Stimulated activated memory B cell treated with anti-CD40 and anti-IgM and Interleukin-4, amounts not matched to agents 10 μg/mL and 1 μg/mL and 100 μg/mL, for 72 hours (primary cell): ENCODE measurements around the gene ZGPAT.

Experiments used
- ATAC-seq: fragments of 150-1000 bp; cut with Tn5 transposase; 2 replicates; pipeline ENCODE4 v1.10.0; 2021
- H3K27ac Mint-ChIP-seq: one replicate; pipeline ENCODE4 v1.8.0; 2022; ENCODE audit warnings: mild to moderate bottlenecking, mixed read lengths
- H3K27me3 Mint-ChIP-seq: one replicate; pipeline ENCODE4 v1.8.0; 2022; ENCODE audit warnings: mixed read lengths
- H3K36me3 Mint-ChIP-seq: one replicate; pipeline ENCODE4 v1.8.0; 2022; ENCODE audit warnings: mixed read lengths
- H3K4me1 Mint-ChIP-seq: one replicate; pipeline ENCODE4 v1.8.0; 2022; ENCODE audit warnings: mixed read lengths
- H3K4me3 Mint-ChIP-seq: one replicate; pipeline ENCODE4 v1.8.0; 2022; ENCODE audit warnings: mild to moderate bottlenecking, moderate library complexity, mixed read lengths
- H3K9me3 Mint-ChIP-seq: one replicate; pipeline ENCODE4 v1.8.0; 2022; ENCODE audit warnings: mixed read lengths

The ZGPAT gene

DNA sequence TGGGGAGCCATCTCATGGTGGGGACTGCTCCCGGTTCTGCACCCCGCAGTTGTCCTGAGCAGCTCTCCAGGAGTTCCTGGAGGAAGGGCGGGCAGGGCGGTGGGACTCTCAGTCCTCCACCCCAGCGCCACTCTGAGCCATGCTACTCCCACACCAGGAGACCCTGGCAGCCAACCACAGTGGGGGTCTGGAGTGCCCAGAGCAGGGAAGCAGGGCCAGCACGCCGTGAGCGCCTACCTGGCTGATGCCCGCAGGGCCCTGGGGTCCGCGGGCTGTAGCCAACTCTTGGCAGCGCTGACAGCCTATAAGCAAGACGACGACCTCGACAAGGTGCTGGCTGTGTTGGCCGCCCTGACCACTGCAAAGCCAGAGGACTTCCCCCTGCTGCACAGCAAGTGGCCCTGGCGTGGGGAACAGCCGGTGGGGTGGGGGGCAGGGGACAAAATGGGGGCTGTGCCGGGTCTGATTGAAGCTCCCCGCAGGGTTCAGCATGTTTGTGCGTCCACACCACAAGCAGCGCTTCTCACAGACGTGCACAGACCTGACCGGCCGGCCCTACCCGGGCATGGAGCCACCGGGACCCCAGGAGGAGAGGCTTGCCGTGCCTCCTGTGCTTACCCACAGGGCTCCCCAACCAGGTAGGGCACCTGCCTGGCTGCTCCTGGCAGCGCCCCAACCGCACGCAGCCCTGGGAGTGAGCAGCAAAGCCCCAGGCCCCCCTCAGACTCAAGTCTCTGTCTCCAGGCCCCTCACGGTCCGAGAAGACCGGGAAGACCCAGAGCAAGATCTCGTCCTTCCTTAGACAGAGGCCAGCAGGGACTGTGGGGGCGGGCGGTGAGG, 13.0 kb upstream of the ZGPAT start:
- H3K27ac Mint-ChIP-seq = no peak overlapping the region
- no peaks in the 10 kb centered on the region for H3K9me3 Mint-ChIP-seq
- H3K4me3 Mint-ChIP-seq = no peak overlapping the region
- ATAC-seq = no peak
- peaks cover 39% of the 10 kb centered on the region for H3K4me1 Mint-ChIP-seq
- H3K27me3 Mint-ChIP-seq = no peaks in the 10 kb centered on the region
- H3K36me3 Mint-ChIP-seq = peaks cover 10% of the 10 kb centered on the region

DNA sequence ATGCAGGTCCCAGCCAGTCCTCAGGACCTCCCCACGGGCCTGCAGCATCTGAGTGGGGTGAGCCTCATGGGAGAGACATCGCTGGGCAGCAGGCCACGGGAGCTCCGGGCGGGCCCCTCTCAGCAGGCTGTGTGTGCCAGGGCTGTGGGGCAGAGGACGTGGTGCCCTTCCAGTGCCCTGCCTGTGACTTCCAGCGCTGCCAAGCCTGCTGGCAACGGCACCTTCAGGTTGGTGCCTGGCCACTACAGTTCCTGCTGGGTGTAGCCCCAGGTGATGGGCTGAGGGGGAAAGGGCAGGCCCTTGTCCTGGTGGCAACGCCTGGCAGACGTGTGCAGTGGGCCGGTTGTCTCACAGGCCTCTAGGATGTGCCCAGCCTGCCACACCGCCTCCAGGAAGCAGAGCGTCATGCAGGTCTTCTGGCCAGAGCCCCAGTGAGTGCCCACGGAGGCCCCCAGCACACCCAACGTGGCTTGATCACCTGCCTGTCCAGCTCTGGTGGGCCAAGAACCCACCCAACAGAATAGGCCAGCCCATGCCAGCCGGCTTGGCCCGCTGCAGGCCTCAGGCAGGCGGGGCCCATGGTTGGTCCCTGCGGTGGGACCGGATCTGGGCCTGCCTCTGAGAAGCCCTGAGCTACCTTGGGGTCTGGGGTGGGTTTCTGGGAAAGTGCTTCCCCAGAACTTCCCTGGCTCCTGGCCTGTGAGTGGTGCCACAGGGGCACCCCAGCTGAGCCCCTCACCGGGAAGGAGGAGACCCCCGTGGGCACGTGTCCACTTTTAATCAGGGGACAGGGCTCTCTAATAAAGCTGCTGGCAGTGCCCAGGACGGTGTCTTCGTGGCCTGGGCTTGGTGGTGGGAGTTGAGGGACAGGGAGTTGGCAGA, 12.2 kb upstream of the ZGPAT start:
- Mint-ChIP-seq H3K36me3 (peaks cover 10% of the 10 kb centered on the region), H3K9me3 (no peaks in the 10 kb centered on the region), H3K4me3 (no peak overlapping the region), H3K4me1 (peaks cover 48% of the 10 kb centered on the region), H3K27ac (no peak overlapping the region), H3K27me3 (no peaks in the 10 kb centered on the region)
- ATAC-seq = no peak

DNA sequence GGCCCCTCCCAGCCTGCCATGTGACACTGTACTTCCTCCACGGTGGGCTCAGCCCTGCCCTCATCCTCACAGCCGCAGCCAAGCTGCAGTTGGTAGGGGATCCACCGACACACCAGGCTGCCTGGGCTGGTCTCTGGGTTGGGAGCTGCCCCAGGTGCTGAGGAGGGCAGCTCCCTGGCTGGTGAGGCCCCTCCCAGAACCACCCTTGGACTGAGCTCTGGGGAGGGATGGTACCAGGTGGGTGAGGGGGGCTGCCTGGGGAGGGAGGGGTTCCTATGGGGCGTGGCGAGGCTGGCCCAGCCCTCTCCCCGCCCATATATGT, 11.6 kb upstream of the ZGPAT start:
- Mint-ChIP-seq H3K4me3 (no peak overlapping the region), H3K4me1 (peaks cover 44% of the 10 kb centered on the region), H3K36me3 (peaks cover 10% of the 10 kb centered on the region), H3K27me3 (no peaks in the 10 kb centered on the region), H3K27ac (no peak overlapping the region), H3K9me3 (no peaks in the 10 kb centered on the region)
- ATAC-seq = peak; percentile 22

DNA sequence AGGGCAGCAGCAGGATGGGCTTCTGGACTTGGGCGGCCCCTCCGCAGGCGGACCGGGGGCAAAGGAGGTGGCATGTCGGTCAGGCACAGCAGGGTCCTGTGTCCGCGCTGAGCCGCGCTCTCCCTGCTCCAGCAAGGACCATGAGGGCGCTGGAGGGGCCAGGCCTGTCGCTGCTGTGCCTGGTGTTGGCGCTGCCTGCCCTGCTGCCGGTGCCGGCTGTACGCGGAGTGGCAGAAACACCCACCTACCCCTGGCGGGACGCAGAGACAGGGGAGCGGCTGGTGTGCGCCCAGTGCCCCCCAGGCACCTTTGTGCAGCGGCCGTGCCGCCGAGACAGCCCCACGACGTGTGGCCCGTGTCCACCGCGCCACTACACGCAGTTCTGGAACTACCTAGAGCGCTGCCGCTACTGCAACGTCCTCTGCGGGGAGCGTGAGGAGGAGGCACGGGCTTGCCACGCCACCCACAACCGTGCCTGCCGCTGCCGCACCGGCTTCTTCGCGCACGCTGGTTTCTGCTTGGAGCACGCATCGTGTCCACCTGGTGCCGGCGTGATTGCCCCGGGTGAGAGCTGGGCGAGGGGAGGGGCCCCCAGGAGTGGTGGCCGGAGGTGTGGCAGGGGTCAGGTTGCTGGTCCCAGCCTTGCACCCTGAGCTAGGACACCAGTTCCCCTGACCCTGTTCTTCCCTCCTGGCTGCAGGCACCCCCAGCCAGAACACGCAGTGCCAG, 11.0 kb upstream of the ZGPAT start, which contains the start of gene TNFRSF6B:
Gene TNFRSF6B (plus strand): TSS at position 25 of the 729 bp plus-strand sequence. CDS start 116 bp downstream, at position 141.
- H3K36me3 Mint-ChIP-seq = peaks cover 10% of the 10 kb centered on the region
- H3K4me1 Mint-ChIP-seq = peaks cover 39% of the 10 kb centered on the region
- no peaks in the 10 kb centered on the region for H3K9me3 Mint-ChIP-seq
- H3K27ac Mint-ChIP-seq = peak within 1 kb of the TSS; percentile 51
- no peak for ATAC-seq
- H3K4me3 Mint-ChIP-seq = peak within 1 kb of the TSS; percentile 23
- H3K27me3 Mint-ChIP-seq = no peaks in the 10 kb centered on the region

DNA sequence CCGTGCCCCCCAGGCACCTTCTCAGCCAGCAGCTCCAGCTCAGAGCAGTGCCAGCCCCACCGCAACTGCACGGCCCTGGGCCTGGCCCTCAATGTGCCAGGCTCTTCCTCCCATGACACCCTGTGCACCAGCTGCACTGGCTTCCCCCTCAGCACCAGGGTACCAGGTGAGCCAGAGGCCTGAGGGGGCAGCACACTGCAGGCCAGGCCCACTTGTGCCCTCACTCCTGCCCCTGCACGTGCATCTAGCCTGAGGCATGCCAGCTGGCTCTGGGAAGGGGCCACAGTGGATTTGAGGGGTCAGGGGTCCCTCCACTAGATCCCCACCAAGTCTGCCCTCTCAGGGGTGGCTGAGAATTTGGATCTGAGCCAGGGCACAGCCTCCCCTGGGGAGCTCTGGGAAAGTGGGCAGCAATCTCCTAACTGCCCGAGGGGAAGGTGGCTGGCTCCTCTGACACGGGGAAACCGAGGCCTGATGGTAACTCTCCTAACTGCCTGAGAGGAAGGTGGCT, 10.4 kb upstream of the ZGPAT start:
- H3K27ac Mint-ChIP-seq = peak overlapping the region; percentile 51
- H3K4me3 Mint-ChIP-seq = peak overlapping the region; percentile 23
- peaks cover 10% of the 10 kb centered on the region for H3K36me3 Mint-ChIP-seq
- H3K4me1 Mint-ChIP-seq = peaks cover 39% of the 10 kb centered on the region
- H3K9me3 Mint-ChIP-seq = no peaks in the 10 kb centered on the region
- no peak for ATAC-seq
- no peaks in the 10 kb centered on the region for H3K27me3 Mint-ChIP-seq

DNA sequence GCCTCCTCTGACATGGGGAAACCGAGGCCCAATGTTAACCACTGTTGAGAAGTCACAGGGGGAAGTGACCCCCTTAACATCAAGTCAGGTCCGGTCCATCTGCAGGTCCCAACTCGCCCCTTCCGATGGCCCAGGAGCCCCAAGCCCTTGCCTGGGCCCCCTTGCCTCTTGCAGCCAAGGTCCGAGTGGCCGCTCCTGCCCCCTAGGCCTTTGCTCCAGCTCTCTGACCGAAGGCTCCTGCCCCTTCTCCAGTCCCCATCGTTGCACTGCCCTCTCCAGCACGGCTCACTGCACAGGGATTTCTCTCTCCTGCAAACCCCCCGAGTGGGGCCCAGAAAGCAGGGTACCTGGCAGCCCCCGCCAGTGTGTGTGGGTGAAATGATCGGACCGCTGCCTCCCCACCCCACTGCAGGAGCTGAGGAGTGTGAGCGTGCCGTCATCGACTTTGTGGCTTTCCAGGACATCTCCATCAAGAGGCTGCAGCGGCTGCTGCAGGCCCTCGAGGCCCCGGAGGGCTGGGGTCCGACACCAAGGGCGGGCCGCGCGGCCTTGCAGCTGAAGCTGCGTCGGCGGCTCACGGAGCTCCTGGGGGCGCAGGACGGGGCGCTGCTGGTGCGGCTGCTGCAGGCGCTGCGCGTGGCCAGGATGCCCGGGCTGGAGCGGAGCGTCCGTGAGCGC, 9.8 kb upstream of the ZGPAT start:
- Mint-ChIP-seq H3K4me3 (no peak overlapping the region), H3K36me3 (peaks cover 10% of the 10 kb centered on the region), H3K27ac (no peak overlapping the region), H3K4me1 (peaks cover 39% of the 10 kb centered on the region), H3K27me3 (no peaks in the 10 kb centered on the region), H3K9me3 (no peaks in the 10 kb centered on the region)
- no peak for ATAC-seq

DNA sequence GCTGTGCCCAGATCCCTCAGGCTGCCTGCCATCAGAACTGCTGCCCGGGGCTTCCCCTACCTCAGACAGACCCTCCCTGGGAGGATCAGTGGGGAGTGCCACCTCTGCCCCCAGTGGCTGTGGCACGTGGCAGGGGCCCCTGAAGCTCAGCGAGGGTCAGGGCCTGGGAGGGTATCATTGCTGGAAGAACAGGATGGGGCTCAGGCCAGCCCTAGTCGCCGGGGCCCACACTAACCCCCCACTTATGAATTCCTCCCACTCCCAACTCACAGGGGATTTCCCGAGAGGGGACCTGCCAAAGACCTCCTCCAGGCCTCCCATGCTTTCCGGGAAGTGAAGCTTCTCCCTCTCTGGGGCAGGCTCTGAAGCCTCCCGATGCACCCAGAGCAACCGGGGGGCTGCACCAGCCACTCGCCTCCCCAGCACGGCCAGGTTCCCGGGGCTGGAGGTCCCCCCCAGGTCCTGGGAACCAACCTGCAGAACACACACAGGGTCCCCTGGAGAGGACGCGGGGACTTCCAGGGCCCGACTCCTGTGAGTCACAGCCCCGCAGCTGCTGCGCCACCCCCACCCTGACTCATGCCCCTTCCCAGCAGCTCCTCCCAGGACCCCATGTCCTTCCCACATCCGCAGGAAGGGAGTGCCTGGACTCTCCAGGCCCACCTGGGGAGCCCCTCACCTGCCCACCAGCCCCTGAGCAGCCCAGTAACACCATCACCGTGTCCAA, 8.9 kb upstream of the ZGPAT start:
- H3K27ac Mint-ChIP-seq = peak overlapping the region; percentile 75

DNA sequence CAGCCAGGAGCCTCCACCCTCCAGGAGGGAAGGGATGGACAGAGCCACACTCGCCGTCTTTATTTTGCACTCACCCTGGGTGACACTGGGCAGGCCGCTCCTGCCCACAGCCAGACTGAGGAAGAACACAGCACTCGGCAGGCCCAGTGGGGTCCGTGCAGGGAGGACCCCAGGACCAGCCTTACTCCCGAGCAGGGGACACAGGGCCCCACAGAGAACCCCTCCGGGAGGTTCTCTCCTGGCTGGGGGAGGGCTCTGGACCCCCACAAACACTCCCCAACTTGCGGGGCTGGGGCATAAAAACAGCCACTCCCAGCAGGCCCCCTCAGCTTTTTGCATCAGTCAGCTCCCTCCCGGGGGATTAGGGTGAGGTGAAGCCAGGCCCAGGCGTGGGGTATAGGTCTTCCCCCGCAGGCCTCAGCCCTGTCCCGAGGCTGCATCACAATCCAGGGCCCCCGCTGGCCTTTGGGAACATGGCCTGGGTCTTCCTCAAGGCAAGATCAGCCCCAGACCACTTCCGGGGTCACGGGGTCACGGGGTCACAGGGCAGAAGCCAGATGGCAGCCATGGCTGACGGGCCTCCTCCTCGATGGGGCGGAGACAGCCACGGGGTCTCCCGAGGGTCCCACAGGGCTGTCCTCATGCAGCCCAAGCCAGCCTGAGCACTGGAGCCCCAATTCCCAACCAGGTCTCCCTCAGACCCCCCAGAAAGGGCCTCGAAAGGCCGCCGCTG, 8.2 kb upstream of the ZGPAT start:
- H3K4me3 Mint-ChIP-seq = peak overlapping the region; percentile 21
- H3K36me3 Mint-ChIP-seq = peaks cover under 1% of the 10 kb centered on the region
- H3K9me3 Mint-ChIP-seq = no peaks in the 10 kb centered on the region
- peaks cover 44% of the 10 kb centered on the region for H3K4me1 Mint-ChIP-seq
- peak; percentile 2 for ATAC-seq
- peak overlapping the region; percentile 75 for H3K27ac Mint-ChIP-seq
- no peaks in the 10 kb centered on the region for H3K27me3 Mint-ChIP-seq

More for the DNA sequence above, 8.9 kb upstream of the ZGPAT start:
- peak overlapping the region; percentile 21 for H3K4me3 Mint-ChIP-seq
- ATAC-seq = peak; percentile 49
- H3K36me3 Mint-ChIP-seq = peaks cover 5% of the 10 kb centered on the region
- H3K27me3 Mint-ChIP-seq = no peaks in the 10 kb centered on the region
- peaks cover 43% of the 10 kb centered on the region for H3K4me1 Mint-ChIP-seq
- no peaks in the 10 kb centered on the region for H3K9me3 Mint-ChIP-seq

DNA sequence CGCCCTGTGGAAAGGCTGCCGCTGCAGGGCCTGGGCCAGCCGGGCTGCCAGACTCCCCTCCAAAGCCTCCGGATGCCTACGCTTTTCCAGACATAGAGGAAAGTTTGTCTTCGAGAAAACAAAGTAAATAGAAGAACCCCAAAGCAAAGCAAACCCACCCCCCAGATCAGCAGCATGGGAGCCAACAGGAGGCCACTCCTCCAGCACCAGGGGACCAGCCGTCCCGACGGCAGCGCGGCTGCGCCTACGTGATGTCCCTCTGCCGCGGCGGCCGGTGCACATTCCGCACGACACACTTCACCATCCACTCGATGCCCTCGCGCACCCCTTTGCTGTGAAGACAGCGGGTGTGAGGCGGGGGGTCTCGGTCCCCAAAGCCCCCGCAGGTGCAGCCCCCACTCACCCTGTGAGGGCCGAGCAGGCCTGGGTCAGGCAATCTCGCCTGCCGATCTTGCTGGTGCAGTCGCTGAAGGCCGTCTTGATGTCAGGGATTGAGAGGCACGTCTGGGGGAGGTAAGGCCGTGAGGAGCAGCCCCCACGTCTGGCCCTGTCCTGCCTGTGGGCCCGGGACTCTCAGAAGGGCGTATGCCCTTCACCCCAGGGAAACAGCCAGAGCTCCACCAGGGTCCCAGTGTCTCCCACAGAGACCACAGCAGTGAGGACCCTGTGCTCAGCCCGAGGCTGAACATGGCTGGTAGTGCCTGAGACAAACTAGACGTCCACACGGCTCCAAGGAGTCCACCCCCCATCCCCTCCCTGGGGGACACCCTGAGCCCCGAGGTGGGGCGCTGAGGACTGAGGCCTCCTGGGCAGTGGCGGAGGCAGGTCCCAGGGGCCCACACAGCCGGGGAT, 7.4 kb upstream of the ZGPAT start:
- ATAC-seq = no peak
- no peak overlapping the region for H3K27ac Mint-ChIP-seq
- no peaks in the 10 kb centered on the region for H3K9me3 Mint-ChIP-seq
- peaks cover 8% of the 10 kb centered on the region for H3K36me3 Mint-ChIP-seq
- peaks cover 52% of the 10 kb centered on the region for H3K4me1 Mint-ChIP-seq
- H3K4me3 Mint-ChIP-seq = no peak overlapping the region
- H3K27me3 Mint-ChIP-seq = no peaks in the 10 kb centered on the region

DNA sequence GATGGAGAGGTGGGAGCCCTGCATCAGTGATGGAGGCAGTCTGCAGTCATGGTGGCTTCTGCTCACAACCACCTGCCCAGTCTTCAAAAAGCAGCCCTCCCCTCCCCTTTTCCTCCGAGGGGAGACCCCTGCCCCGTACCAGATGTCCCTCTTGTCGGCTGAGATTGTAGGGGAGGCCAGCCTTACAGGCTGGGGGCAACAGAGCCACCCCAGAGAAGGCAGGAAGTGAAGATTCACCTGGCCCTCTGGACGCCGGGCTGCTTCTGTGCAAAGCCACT, 6.8 kb upstream of the ZGPAT start:
- ATAC-seq = no peak
- no peak overlapping the region for H3K4me3 Mint-ChIP-seq
- peaks cover 8% of the 10 kb centered on the region for H3K36me3 Mint-ChIP-seq
- no peak overlapping the region for H3K27ac Mint-ChIP-seq
- peaks cover 54% of the 10 kb centered on the region for H3K4me1 Mint-ChIP-seq
- no peaks in the 10 kb centered on the region for H3K9me3 Mint-ChIP-seq
- H3K27me3 Mint-ChIP-seq = no peaks in the 10 kb centered on the region

DNA sequence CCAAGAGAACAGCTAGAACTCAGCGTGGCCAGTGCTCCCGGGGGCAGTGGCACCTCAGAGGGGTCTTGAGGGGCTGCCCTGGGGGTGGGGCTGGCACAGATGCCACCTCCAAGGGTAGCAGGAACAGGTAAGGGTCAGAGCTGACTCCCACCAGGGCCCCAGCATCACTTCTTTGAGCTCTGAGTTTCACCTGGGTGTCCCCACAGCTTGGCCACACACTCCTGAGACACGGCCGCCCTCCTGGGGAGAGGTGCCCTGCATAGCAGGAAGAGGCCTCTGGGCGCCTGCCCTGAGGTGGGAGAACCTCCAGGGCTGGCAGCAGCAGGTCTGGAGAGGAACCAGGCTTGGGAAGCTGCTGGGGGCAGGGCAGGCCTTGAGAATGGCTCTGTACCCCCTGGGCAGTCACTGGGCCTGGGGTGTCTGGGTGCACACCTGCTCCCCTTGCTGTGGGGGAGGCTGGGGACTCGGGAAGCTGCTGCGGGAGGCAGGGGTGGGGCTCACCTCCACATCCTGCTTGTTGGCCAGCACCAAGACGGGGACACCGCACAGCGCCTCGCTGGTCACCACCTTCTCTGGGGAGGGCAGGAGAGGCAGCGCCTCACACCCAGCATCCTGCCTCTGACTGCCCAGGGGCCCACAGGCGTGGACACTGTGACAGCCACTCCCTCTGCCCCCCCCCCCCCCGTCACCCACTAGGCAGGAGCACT, 6.4 kb upstream of the ZGPAT start:
- Mint-ChIP-seq H3K4me3 (no peak overlapping the region), H3K4me1 (peaks cover 54% of the 10 kb centered on the region), H3K9me3 (no peaks in the 10 kb centered on the region), H3K27me3 (no peaks in the 10 kb centered on the region), H3K36me3 (peaks cover 8% of the 10 kb centered on the region), H3K27ac (no peak overlapping the region)
- no peak for ATAC-seq

DNA sequence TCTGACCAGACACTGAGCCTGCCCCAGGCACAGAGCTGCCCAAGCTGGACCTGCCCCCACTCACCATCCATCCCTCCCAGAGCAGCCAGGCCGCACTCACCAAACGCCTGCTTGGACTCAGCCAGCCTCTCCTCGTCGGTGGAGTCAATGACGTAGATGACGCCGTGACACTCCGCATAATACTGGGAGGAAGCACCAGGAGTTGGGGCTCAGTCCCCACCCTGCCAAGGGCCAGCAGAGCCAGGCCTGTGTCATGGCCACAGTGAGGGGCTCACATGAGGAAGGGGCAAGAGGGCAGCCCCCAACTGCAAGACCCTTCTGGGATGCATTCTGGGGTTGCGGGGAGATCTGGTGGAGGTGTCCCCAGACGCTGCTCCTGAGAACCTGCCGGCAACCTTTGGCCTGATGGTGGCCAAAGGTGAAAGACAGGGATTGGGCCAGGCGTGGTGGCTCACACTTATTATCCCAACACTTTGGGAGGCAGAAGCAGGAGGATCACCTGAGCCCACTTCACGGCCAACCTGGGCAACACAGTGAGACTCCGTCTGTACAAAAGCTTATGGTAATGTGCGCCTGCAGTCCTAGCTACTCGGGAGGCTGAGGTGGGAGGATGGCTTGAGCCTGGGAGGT, 5.7 kb upstream of the ZGPAT start:
- Mint-ChIP-seq H3K36me3 (peaks cover 8% of the 10 kb centered on the region), H3K4me3 (no peak overlapping the region), H3K4me1 (peaks cover 59% of the 10 kb centered on the region), H3K27me3 (no peaks in the 10 kb centered on the region), H3K9me3 (no peaks in the 10 kb centered on the region), H3K27ac (no peak overlapping the region)
- ATAC-seq = no peak
